OCI-LY1 (cell line): ENCODE results near the gene LCT.
"Not testable (repeated sequence)": the region's sequence is repeated elsewhere in the genome, so short reads cannot be mapped to it uniquely, and the experiment has no call there.

Experiments
- H2AFZ ChIP-seq: fragments of 200-600 bp; sonication (generic), shearing (Covaris generic); 2 replicates; pipeline ENCODE4 v1.6.0; 2014; ENCODE audit warnings: antibody characterized with exemption, mild to moderate bottlenecking, low read length
- H3F3A ChIP-seq: fragments of 200-600 bp; sonication (generic), shearing (Covaris generic); 2 replicates; pipeline ENCODE4 v1.6.0; 2014; ENCODE audit warnings: mild to moderate bottlenecking, antibody characterized with exemption, low read length, moderate library complexity; ENCODE audit not compliant: insufficient read depth
- H3K27ac ChIP-seq: fragments of 200-600 bp; sonication (generic); 2 replicates; pipeline ENCODE4 v1.5.1; 2014; ENCODE audit warnings: low read length, mixed run types, mild to moderate bottlenecking, low read depth; ENCODE audit not compliant: poor library complexity, severe bottlenecking
- H3K27me3 ChIP-seq: fragments of 200-600 bp; sonication (generic); 2 replicates; pipeline ENCODE4 v1.6.0; 2014; ENCODE audit warnings: antibody characterized with exemption, mild to moderate bottlenecking, low read length, moderate library complexity; ENCODE audit not compliant: insufficient read depth
- H3K36me3 ChIP-seq: fragments of 200-600 bp; sonication (generic); 2 replicates; pipeline ENCODE4 v1.6.1; 2014; ENCODE audit warnings: mild to moderate bottlenecking, antibody characterized with exemption, low read length, moderate library complexity, mixed read lengths; ENCODE audit not compliant: insufficient read depth
- H3K4me1 ChIP-seq: fragments of 200-600 bp; sonication (generic); 2 replicates; pipeline ENCODE4 v1.5.1; 2014; ENCODE audit warnings: mild to moderate bottlenecking, low read length, moderate library complexity; ENCODE audit not compliant: insufficient read depth, severe bottlenecking
- H3K4me2 ChIP-seq: fragments of 200-600 bp; sonication (generic), shearing (Covaris generic); 2 replicates; pipeline ENCODE4 v1.6.1; 2014; ENCODE audit warnings: low read length
- H3K4me3 ChIP-seq: fragments of 200-600 bp; sonication (generic); 2 replicates; pipeline ENCODE4 v1.5.1; 2014; ENCODE audit warnings: low read length, low read depth, mild to moderate bottlenecking, mixed read lengths; ENCODE audit not compliant: poor library complexity, severe bottlenecking
- H3K79me2 ChIP-seq: fragments of 200-600 bp; shearing (Covaris generic); 2 replicates; pipeline ENCODE4 v1.6.1; 2016; ENCODE audit warnings: mixed run types, low read length, mixed read lengths; ENCODE audit not compliant: insufficient read depth
- H3K9ac ChIP-seq: fragments of 200-600 bp; sonication (generic), shearing (Covaris generic); 2 replicates; pipeline ENCODE4 v1.6.1; 2014; ENCODE audit warnings: mild to moderate bottlenecking, low read length, mixed read lengths
- H3K9me2 ChIP-seq: fragments of 200-600 bp; sonication (generic), shearing (Covaris generic); 2 replicates; pipeline ENCODE4 v1.6.1; 2014; ENCODE audit warnings: low read depth, mild to moderate bottlenecking, low read length, mixed read lengths
- H3K9me3 ChIP-seq: fragments of 200-600 bp; shearing (Covaris generic); 2 replicates; pipeline ENCODE4 v1.6.1; 2014; ENCODE audit warnings: low read length, mixed read lengths
- H4K20me1 ChIP-seq: fragments of 200-600 bp; sonication (generic), shearing (Covaris generic); 2 replicates; pipeline ENCODE4 v1.6.0; 2016; ENCODE audit warnings: mild to moderate bottlenecking, low read length; ENCODE audit not compliant: insufficient read depth
- EZH2 ChIP-seq: fragments of 200-600 bp; sonication (generic), shearing (Covaris generic); IDR thresholded peaks from 2 replicates; pipeline ENCODE4 v1.8.0; 2017; ENCODE audit warnings: borderline replicate concordance, mixed run types, mild to moderate bottlenecking, antibody characterized with exemption, low read length, moderate library complexity, mixed read lengths
- TF ChIP-seq, protein P1 (sequence below): fragments of 200-600 bp; sonication (generic), shearing (Covaris generic); IDR thresholded peaks from 2 replicates; pipeline ENCODE4 v1.5.1; 2017; ENCODE audit warnings: mild to moderate bottlenecking, antibody characterized with exemption, low read length, moderate library complexity, mixed read lengths

Gene LCT

DNA sequence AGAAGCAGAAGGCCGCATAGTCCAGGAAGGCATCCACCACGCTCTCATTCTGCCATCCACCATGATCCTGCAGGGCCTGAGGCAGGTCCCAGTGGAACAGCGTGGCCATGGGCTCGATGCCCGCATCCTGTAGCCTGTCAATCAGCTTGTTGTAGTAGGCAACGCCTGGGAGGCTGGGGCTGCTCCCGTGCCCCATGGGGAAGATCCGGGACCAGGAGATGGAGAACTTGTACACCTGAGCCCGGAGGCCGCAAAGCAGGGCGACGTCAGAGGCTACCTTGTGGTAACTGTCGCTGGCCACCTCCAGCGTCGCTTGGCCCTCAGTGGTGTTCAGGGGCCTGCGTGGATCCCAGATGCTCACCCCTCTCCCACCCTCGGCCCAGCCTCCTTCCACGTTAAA lies 19.5 kb downstream of the LCT start:
- Histone ChIP-seq H4K20me1 (no peaks in the 10 kb centered on the region), H3K27ac (no peak overlapping the region), H3K4me1 (no peaks in the 10 kb centered on the region), H3F3A (no peaks in the 10 kb centered on the region), H3K9me2 (no peaks in the 10 kb centered on the region), H3K9ac (no peak overlapping the region), H3K36me3 (0 out of 2 replicates have a peak, but pooled peaks cover 2% of the 10 kb centered on the region), H3K27me3 (no peaks in the 10 kb centered on the region), H3K9me3 (no peaks in the 10 kb centered on the region), H3K4me2 (no peak overlapping the region), H3K79me2 (no peaks in the 10 kb centered on the region), H3K4me3 (no peak overlapping the region), H2AFZ (no peak overlapping the region)
- no peak for TF ChIP-seq EZH2
- TF ChIP-seq, protein P1, sequence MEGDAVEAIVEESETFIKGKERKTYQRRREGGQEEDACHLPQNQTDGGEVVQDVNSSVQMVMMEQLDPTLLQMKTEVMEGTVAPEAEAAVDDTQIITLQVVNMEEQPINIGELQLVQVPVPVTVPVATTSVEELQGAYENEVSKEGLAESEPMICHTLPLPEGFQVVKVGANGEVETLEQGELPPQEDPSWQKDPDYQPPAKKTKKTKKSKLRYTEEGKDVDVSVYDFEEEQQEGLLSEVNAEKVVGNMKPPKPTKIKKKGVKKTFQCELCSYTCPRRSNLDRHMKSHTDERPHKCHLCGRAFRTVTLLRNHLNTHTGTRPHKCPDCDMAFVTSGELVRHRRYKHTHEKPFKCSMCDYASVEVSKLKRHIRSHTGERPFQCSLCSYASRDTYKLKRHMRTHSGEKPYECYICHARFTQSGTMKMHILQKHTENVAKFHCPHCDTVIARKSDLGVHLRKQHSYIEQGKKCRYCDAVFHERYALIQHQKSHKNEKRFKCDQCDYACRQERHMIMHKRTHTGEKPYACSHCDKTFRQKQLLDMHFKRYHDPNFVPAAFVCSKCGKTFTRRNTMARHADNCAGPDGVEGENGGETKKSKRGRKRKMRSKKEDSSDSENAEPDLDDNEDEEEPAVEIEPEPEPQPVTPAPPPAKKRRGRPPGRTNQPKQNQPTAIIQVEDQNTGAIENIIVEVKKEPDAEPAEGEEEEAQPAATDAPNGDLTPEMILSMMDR, result no peak

GRCh38 chr2:135815269-135815668 lies 21.7 kb downstream of the LCT start:
- no peaks in the 10 kb centered on the region for H3K79me2 ChIP-seq
- no peaks in the 10 kb centered on the region for H3F3A ChIP-seq
- no peak overlapping the region for H2AFZ ChIP-seq
- H3K4me3 ChIP-seq, result no peak overlapping the region
- no peak overlapping the region for H3K4me2 ChIP-seq
- H4K20me1 ChIP-seq, result no peaks in the 10 kb centered on the region
- TF ChIP-seq, protein P1, result no peak
- TF ChIP-seq EZH2, result no peak
- no peak overlapping the region for H3K9ac ChIP-seq
- H3K27me3 ChIP-seq, result no peaks in the 10 kb centered on the region
- no peaks in the 10 kb centered on the region for H3K9me2 ChIP-seq
- no peak overlapping the region for H3K27ac ChIP-seq
- no peaks in the 10 kb centered on the region for H3K4me1 ChIP-seq
- no peaks in the 10 kb centered on the region for H3K9me3 ChIP-seq
- H3K36me3 ChIP-seq, result 0 out of 2 replicates have a peak, but pooled peaks cover 4% of the 10 kb centered on the region

GRCh38 chr2:135812907-135813511 lies 24.0 kb downstream of the LCT start:
- no peaks in the 10 kb centered on the region for H3K27me3 ChIP-seq

DNA sequence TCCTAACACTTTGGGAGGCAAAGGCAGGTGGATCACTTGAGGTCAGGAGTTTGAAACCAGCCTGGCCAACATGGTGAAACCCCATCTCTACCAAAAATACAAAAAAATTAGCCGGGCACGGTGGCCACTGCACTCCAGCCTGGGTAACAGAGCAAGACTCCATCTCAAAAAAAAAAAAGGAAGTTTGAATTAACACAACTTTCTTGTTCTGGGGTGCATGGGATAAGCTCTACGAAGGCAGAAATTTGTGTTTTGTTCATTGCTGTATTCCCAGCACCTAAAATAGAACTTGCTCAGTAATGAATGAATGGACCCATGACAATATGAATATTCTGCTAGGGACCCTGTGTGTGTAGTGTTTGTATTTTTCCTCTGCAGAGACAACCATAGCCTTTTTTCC lies 29.1 kb downstream of the LCT start:
- not testable (repeated sequence) for H3K4me2 ChIP-seq, H3K9me2 ChIP-seq, H2AFZ ChIP-seq, H3K9me3 ChIP-seq, H3F3A ChIP-seq, H3K27me3 ChIP-seq, H3K79me2 ChIP-seq, H3K36me3 ChIP-seq, H3K27ac ChIP-seq, H3K4me3 ChIP-seq, H3K4me1 ChIP-seq, H4K20me1 ChIP-seq, H3K9ac ChIP-seq

More at GRCh38 chr2:135812907-135813511, 24.0 kb downstream of the LCT start:
- Histone ChIP-seq H3K79me2 (no peaks in the 10 kb centered on the region), H3K4me1 (no peaks in the 10 kb centered on the region), H4K20me1 (no peaks in the 10 kb centered on the region), H3K27ac (no peak overlapping the region), H3K9me3 (no peaks in the 10 kb centered on the region), H3K4me2 (no peak overlapping the region), H3K9me2 (no peaks in the 10 kb centered on the region), H3K36me3 (0 out of 2 replicates have a peak, but pooled peaks cover 4% of the 10 kb centered on the region), H2AFZ (no peak overlapping the region), H3K9ac (no peak overlapping the region), H3F3A (no peaks in the 10 kb centered on the region), H3K4me3 (no peak overlapping the region)
- TF ChIP-seq EZH2, result no peak
- TF ChIP-seq, protein P1, result no peak
